Epidermal melanocyte (primary cell): Measurements from ENCODE around the gene ITGA8.
"Not testable (repeated sequence)": the region's sequence is repeated elsewhere in the genome, so short reads cannot be mapped to it uniquely, and the experiment has no call there.

Source experiments
- DNase-seq: peaks from one replicate; pipeline ENCODE4 v3.0.0; 2011; ENCODE audit warnings: low spot score; ENCODE audit not compliant: insufficient read length

Gene ITGA8

DNA sequence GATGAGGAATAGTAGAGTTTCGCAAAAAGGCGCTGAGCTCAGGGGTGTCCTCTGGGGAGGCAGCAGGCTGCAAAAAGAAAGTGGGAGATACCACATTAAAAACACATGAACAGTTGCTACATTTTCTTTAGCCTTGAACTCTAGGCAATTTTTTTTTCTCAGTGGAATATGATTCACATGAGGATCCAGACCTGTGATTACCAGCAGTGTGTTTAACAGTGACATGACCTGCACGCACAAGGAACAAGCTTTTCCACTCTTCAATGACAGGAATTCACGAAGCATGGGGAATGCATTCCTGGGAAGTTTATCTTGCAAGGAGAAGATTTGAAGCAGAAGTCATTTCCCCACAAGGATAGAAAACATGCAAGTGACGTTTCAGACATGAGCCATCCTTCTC, 161.6 kb downstream of the ITGA8 start:
- no peak for DNase-seq

DNA sequence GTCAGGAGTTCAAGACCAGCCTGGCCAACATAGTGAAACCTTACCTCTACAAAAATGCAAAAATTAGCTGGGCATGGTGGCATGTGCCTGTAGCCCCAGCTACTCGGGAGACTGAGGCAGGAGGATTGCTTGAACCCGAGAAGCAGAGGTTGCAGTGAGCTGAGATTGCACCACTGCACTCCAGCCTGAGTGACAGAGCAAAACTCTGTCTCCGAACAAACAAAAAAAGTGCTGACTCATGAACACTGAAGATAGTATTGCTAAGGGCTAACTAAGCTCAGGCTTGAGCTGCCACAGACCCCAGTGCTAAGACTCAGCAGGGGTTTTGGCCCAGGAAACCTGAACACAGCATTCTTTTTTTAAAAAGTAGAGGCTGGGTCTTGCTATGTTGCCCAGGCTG, 162.6 kb downstream of the ITGA8 start:
- not testable (repeated sequence) for DNase-seq

DNA sequence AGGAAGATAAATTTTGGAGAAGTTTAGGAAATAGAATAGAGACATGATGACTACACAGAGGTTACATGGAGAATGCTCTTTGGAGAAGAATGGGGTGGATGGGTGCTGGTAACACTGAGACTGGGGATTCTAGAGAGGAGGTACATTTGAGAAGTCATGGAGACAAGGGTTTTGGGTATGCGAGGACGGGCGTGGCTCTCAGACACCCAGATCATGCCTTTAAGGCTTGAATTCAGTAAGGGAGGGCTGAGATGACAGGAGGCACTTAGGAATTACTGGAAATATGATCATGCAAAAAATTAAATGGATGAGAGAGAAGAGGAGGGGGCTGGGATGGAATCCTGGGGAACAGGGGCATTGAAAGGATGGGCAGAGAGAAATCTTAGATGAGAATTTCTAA, 168.8 kb downstream of the ITGA8 start:
- no peak for DNase-seq

DNA sequence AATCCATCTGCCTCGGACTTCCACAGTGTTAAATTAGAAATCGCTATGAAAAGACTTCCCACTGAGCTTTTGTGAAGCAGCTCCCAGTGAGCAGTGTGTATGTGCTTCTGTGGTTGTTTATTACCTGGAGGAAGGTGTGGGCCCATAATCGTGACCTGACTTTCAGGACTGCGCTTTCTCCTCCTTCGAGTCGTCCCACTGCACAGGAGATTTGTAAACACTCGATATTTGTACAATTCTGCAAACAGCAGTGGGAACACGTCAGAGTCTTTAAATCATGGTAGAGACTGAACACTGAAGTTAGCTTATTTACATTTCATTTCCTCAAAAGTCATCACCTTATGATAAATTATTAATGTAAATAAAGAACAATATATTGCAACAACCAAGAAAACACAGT, 171.4 kb downstream of the ITGA8 start:
- DNase-seq = no peak

DNA sequence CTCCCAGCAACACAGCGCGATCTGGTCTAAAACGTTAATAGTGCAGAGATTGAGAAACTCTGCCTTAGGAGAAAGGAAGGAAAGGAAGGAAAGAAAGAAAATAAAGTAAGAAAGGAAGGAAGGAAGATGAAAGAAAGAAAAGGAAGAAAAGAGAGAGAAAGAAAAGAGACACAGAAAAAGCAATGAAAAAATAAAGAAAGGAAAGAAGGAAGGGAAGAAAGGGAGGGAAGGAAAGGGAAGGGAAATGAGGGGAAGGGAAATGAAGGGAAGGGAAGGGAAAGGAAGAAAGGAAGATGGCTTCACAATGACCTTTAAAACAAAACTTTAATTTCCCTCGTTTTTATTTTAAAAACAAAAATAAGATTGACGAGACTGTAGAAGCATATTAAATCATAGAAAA, 173.1 kb downstream of the ITGA8 start:
- no peak for DNase-seq

DNA sequence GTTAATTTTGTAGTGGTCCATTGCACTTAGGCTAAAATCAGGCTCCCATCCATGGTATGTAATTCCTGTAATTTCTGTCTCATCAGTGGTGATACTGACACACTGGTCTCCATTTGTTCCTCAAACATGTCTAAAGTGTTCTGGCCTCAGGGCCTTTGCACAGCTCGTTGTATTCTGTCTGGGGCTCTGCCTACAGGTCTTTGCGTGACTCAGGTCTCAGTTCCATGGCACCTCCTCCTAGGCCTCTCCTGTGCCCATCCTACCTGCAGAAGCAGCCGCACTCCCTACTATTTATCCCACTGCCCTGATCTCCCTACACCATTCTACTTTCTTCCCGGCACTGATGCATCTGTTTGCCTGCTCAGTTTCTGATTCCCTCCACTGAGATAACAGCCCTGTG, 173.8 kb downstream of the ITGA8 start:
- DNase-seq = no peak

DNA sequence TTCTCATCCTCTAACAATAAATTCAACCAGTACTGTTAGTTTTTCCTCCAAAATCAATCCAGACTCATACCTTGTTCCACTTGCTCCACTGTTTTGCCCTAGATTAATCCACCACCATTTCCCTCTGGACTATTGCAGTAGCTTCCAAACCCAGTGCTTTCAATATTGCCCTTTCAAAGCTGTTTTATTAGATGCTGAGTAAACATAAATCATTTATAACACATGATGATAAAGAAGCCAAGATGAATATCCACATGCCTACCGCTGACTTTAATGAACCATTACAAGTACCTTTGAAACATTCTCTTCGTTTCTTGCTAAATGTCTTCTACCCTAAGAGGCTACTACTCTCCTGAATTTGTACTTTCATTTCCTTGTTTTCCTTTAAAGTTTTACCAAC, 174.5 kb downstream of the ITGA8 start:
- no peak for DNase-seq

DNA sequence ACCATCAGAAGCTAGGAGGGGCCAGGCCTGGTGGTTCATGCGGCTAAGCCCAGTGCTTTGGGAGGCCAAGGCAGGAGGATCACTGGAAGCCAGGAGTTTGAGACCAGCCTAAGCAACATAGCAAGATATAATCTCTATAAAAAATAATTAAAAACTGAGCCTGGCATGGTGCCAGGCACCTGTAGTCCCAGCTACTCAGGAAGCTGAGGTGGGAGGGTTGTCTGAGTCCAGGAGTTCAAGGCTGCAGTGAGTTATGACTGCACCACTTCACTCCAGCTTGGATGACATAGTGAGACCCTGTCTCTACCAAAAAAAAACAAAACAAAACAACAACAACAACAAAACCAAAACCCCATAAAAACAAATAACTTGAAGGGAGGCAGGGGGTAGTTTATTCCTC, 175.7 kb downstream of the ITGA8 start:
- DNase-seq = no peak

DNA sequence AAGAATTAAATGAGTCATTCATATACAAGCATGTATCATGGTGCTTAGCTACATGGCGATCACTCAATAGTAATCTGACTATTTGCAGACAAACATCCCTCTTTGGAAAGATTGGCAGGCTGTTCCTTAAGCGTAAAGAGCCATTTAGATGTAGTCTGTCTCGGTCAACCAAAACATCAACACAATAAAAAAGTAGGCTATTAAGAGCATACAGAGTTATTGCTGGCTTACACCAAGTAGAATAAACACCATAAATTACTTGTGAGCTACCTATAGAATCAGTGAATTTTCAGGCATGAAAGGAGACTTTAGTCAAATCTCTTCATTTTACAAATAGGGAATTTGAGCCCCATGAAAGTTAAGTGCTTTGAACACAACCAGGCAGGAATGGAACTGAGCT, 176.9 kb downstream of the ITGA8 start:
- no peak for DNase-seq

DNA sequence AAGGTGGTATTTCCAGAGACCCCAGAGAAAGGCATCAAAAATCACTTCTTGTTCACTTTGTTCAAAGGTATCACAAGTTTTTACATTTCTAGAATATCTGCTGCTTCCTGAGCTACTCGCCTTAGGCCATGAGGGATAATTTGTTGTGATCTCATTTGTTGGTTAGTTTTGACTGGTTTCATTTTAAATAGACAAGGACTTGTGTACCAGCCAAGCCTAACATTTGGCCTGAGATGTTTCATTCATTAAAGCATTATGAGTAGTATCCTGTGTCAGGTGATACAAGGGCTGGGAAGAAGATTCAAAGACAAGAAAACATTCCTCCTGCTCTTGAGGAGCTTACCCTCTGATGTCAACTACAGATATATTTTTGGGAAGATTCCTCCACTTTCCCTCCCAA, 178.3 kb downstream of the ITGA8 start:
- DNase-seq = no peak

DNA sequence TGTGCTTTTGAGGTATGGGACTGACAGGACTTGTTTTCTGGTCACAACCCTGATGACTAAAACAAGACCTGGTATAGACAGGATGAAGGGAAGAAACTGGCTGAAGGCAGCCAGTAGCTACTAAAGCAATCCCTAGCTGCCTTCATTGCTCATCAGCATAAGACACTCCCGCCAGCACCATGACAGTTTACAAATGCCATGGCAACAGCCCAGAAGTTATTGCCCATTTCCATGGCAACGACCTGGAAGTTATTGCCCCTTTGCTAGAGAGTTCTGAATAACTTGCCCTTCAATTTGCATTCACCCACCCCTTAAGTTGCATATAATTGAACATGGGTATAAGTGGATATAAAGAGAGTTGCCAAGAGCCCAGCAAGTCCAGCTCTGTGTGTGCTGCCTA, 179.0 kb downstream of the ITGA8 start:
- DNase-seq = no peak

DNA sequence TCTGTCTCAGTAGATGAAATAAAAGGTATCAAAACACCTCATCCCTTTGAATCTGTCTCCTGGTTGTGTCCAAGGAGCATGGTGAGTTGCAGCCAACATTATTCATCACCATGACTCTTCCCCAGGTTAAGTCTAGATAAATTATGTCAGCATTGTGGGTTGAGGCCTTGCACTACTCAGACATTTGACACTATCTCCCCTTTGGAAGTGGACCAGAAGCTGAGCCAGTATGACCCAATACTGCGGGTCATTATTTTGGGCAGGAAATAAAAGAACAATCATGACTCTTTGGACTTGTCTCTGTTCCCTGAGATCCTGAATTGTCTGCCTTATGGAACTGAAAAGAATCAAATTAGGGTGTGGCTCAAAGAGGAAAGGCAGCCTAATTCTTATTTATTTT, 180.5 kb downstream of the ITGA8 start:
- no peak for DNase-seq

DNA sequence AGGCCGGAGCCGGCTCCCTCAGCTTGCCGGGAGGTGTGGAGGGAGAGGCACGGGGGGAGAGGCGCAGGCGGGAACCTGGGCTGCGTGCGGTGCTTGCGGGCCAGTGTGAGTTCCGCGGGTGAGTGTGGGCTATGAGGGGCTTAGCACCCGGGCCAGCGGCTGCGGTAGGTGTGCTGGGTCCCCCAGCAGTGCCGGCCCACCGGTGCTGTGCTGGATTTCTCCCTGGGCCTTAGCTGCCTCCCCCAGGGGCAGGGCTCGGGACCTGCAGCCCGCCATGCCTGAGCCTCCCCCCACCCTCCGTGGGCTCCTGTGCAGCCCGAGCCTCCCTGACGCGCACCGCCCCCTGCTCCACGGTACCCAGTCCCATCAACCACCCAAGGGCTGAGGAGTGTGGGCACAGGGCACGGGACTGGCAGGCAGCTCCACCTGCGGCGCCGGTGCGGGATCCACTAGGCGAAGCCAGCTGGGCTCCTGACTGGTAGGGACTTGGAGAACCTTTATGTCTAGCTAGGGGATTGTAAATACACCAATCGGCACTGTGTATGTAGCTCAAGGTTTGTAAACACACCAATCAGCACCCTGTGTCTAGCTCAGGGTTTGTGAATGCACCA, 184.7 kb downstream of the ITGA8 start:
- not testable (repeated sequence) for DNase-seq

DNA sequence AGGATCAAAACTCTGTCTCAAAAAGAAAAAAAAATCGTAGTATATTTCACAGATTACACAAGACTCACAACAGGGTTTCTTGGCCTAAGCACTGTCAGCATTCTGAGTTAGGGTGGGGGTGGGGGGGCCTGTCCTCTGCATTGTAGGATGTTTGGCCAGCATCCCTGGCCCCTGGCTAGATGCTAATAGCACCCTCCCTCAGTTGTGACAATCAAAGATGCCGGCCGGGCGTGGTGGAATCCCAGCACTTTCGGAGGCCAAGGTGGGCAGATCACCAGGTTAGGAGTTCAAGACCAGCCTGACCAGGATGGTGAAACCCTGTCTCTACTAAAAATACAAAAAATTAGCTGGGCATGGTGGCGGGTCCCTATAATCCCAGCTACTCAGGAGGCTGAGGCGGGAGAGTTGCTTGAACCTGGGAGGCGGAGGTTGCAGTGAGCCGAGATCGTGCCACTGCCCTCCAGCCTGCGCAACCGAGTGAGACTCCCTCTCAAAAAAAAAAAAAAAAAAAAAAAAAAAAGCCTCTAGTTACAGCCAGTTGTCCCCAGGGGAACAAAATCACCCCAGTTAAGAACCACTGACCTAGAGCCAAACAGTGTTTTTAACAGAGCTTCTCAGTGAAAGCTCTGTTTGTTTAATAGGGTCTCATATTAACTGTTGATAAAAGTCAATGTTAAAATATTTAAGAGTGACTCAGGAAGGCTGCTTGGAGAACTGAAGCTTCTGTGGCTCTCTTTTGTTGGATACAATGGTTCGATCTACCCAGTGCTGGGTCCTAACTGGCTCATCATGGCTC, 187.6 kb downstream of the ITGA8 start:
- no peak for DNase-seq

DNA sequence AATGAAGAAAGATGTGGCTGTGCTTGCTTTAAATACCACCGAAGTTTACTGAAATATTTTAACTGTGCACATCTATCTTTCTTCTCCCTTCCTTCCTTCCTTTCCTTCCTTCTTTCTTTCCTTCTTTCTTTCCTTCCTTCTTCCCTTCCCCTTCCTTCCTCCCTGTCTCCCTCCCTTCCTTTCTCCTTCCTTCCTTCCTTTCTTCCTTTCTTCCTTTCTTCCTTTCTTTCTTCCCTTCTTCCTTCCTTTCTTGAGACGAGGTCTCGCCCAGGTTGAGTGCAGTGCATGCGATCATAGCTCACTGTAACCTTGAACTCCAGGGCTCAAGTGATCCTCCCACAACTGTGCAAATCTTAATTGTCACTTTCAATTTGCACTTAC, 190.9 kb downstream of the ITGA8 start:
- DNase-seq = no peak

DNA sequence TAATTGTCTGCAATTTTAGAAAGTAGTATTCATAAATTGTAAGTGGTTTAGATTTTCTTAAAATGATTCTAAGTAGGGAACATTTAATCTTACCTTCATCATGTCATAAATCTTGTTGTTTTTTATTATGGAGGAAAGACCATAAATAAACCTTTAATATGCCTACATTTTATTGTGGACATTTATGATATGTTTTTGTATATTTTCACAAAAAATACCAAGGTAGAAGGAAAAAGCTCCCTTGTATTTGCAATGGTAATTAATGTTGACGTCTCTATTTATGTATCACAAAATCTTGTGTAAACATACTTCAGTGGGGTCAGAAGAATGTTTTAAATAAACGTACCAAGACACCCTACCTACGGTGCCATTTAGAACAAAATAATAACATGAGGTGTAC, 193.0 kb downstream of the ITGA8 start:
- no peak for DNase-seq

DNA sequence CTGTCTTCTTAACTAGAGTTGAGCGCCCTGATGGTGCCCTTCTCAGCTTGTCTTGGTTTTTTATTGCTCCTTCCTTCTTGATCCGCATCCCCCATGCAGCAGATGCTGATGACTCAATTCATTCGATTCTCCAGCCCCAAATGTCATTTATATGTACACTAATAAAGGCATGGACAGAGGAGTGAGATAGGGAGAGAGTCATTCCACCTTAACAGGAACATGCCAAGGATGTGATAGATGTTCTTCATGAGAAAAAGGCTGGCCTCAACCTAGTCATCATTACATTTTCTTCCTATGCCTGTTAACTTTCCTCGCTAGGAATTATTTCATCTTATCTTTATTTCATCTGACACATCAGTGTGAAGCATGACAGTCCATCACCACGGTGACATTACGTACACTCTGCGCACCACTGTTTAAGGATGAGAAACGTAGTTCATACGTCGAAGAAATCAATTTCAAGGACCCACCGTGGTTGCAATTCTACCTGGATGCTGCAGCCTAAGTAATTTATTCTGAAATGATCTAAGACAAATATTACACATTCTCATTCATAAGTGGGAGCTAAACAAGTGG, 198.3 kb downstream of the ITGA8 start:
- DNase-seq = no peak

DNA sequence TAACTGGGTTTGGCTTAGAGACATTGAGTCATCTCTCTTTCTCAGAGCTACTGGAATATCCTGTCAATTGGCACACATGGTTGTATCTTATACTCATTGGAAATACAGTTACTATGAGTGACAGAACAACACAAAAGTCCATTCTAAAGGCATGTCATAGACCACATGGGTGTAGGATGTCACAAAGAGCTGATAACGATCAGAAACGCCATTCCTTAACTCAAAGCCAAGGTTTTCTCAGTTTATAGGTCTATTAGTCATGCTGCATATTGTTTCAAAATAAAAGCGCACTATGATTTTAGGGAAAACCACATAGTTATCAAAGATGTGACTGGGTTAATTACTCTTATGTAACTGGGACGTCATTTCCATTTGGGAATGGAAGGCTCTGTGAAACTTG, 201.5 kb downstream of the ITGA8 start:
- no peak for DNase-seq

DNA sequence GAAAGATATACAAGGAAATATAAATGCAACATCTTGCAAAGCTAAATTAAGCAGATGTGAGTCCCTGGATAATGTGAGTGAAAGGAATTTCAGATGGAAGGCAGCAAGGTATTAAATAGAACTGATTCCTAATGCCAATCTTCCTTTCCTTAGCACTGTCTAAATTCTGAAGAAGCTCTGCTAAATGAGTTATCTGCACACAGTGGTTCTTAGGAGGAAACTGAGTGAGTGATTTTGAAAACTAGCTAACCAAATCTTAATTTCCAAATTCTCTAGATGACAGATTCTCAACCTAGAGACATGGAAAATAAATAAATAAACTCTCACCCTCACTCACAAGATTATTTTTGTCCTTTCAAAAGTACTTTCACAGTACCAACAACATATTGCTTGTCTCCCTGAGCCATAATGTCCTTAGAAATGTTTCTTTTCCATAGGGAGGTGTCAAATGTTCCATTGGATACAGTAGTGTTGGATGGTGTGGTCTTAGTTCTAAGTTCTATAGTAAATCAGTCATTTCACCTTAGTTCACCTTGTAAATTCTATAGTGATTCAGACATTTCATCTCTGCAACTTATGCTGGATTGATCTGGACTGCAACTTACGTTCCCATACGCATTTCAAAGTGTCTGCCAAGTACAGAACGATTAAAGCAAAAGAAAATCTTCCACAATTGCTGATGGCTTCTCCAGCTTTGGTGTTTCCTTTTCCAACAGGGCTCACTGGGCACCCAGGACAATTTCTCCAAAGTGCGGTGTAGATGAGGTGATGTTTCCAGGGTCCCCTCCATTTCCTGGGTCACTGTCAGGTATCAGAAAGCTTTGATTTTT, 203.3 kb downstream of the ITGA8 start:
- DNase-seq = no peak

DNA sequence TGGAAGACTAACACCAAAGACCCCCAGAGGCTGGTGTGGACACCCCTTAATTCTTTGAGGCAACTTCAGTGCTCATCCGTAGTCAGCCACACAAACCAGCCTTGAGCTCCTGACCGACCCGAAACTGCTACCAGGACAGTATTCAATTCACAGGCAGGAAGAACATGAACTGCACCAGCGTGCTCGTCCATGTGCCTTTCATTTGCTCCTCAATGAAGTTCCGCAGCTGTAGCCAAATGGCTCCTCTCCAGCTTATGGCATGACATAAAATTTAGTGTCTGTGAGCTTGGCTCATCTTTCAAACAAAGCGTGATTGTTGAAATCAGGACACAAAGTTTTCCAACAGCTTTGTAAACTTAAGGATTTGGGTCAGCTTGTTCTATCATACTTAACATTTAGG, 204.5 kb downstream of the ITGA8 start:
- no peak for DNase-seq

DNA sequence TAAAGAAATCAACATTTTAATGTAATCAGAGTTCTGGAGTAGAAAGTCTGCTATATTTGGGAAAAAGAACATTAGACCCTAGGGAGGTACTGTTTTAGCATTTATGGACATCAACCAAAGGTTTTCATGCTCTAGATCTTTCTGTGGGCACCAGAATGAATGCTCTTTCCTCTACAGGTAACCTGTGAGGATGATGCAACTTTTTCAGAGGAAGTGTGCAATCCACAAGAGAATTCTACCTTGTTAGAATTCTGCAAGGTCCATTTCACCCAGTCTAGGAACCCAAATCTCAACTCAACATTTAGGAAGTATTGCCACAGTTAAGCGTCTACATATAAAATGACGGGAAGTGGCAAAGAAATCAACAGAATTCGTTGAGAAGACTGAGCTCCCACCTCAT, 208.8 kb downstream of the ITGA8 start:
- DNase-seq = no peak

DNA sequence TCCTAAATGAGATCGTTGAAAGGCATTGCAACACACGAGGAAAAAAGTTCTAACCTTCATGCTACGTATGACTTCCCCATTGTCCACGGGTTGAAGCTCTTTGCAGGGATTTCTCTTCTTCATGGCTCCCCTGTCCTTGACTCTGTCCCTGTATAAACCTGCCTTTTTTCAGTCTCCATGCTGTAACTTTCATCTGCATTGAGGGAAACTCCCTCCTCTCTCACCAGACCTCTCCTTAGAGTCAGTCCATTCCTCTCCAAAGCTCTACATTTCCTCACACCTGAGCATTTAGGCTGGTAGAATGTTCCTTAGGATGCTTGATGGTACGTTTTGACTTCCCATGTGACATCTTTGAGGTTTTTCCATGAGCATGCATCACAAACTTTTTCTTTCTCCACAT, 214.4 kb downstream of the ITGA8 start:
- no peak for DNase-seq
